Hepatocyte (in vitro differentiated cells): ENCODE data around the gene NDRG3.

Experiments
- CTCF ChIP-seq: fragments of 200-600 bp; sonication (generic); IDR thresholded peaks from 2 replicates; pipeline ENCODE4 v1.5.1; 2016; ENCODE audit warnings: antibody characterized with exemption, mild to moderate bottlenecking; ENCODE audit not compliant: poor library complexity
- EZH2 ChIP-seq: fragments of 200-600 bp; sonication (generic); IDR thresholded peaks from 2 replicates; pipeline ENCODE4 v1.6.1; 2016; ENCODE audit warnings: antibody characterized with exemption, mild to moderate bottlenecking, borderline replicate concordance
- EZH2phosphoT487 ChIP-seq: fragments of 200-600 bp; sonication (generic); IDR thresholded peaks from one replicate; pipeline ENCODE4 v1.6.1; 2018; ENCODE audit warnings: antibody characterized with exemption, mild to moderate bottlenecking, low read depth, moderate library complexity; ENCODE audit not compliant: unreplicated experiment, severe bottlenecking

GRCh38 chr20:36611625-36612024 lies 134.3 kb downstream of the NDRG3 start:
- TF ChIP-seq EZH2 = no peak
- no peak for TF ChIP-seq EZH2phosphoT487
- no peak for TF ChIP-seq CTCF
